Activated T-cell treated with anti-CD3 and anti-CD28 coated beads, Interleukin-2, amount 50 U/mL, for 48 hours (primary cell): ENCODE data around the gene SLC40A1.

Source experiments
- DNase-seq, 2 experiments: peaks; one replicate each; pipeline ENCODE4 v3.0.0-alpha.2; 2020

The SLC40A1 gene

GRCh38 chr2:189536830-189537229 lies 43.8 kb downstream of the SLC40A1 start:
- DNase-seq = no peak

- DNase-seq = no peak
These were observed 45.4 kb downstream of the SLC40A1 start for GRCh38 chr2:189534854-189535832.

- DNase-seq = no peak
These were observed 47.1 kb downstream of the SLC40A1 start for GRCh38 chr2:189533288-189534035.

GRCh38 chr2:189530965-189531637 lies 49.5 kb downstream of the SLC40A1 start:
- DNase-seq = no peak

- DNase-seq = no peak
These were observed 52.0 kb downstream of the SLC40A1 start for GRCh38 chr2:189528617-189529016.

GRCh38 chr2:189527812-189528592 lies 52.6 kb downstream of the SLC40A1 start:
- no peak for DNase-seq

- no peak for DNase-seq
These were observed 53.4 kb downstream of the SLC40A1 start for GRCh38 chr2:189527041-189527750.

GRCh38 chr2:189526241-189526640 lies 54.3 kb downstream of the SLC40A1 start:
- no peak for DNase-seq

GRCh38 chr2:189524746-189525145 lies 55.8 kb downstream of the SLC40A1 start:
- DNase-seq = no peak

GRCh38 chr2:189522435-189523151 lies 58.0 kb downstream of the SLC40A1 start:
- DNase-seq = no peak

- DNase-seq = no peak
These were observed 58.7 kb downstream of the SLC40A1 start for GRCh38 chr2:189521699-189522434.

- DNase-seq = no peak
These were observed 60.8 kb downstream of the SLC40A1 start for GRCh38 chr2:189519631-189520387.

GRCh38 chr2:189517847-189518535 lies 62.6 kb downstream of the SLC40A1 start:
- no peak for DNase-seq

GRCh38 chr2:189516546-189516945 lies 64.0 kb downstream of the SLC40A1 start:
- no peak for DNase-seq

GRCh38 chr2:189515264-189515663 lies 65.3 kb downstream of the SLC40A1 start:
- DNase-seq = no peak

- DNase-seq = no peak
These were observed 66.5 kb downstream of the SLC40A1 start for GRCh38 chr2:189514104-189514503.

- no peak for DNase-seq
These were observed 67.7 kb downstream of the SLC40A1 start for GRCh38 chr2:189512879-189513278.

GRCh38 chr2:189511960-189512319 lies 68.6 kb downstream of the SLC40A1 start:
- no peak for DNase-seq
